Keratinocyte (primary cell): ENCODE results near the gene RNF144A. TPM values are rescaled to one million over a fixed set of nuclear protein-coding genes. Genes with fewer than 3 reads are reported as not detected.

Experiments
- DNase-seq: peaks from one replicate; pipeline ENCODE4 v3.0.0-alpha.2; 2011; ENCODE audit warnings: low read depth, missing footprints, low spot score
- FAIRE-seq: peaks from 2 replicates; lab custom pipeline; 2011; peaks lifted over from hg19 to GRCh38; lab: Jason Lieb, UNC
- H2AFZ ChIP-seq: 2 replicates; pipeline ENCODE4 v1.6.0; 2012; ENCODE audit warnings: low read length, control low read depth, inconsistent platforms; ENCODE audit not compliant: control insufficient read depth
- H3K27ac ChIP-seq: 2 replicates; pipeline ENCODE4 v1.5.1; 2011; ENCODE audit warnings: low read length; ENCODE audit not compliant: control insufficient read depth, insufficient read depth
- H3K27me3 ChIP-seq: 3 replicates; pipeline ENCODE4 v1.6.0; 2011; ENCODE audit warnings: low read length; ENCODE audit not compliant: control insufficient read depth, insufficient read depth; ENCODE audit errors: extremely low read depth
- H3K36me3 ChIP-seq, 2 experiments: 2 replicates in 1 of 2; 3 replicates in 1 of 2; pipeline ENCODE4 v1.5.1; 2011; ENCODE audit warnings: low read length in 2 of 2, mild to moderate bottlenecking in 1 of 2; ENCODE audit not compliant: control insufficient read depth in 2 of 2, insufficient read depth in 2 of 2; ENCODE audit errors: extremely low read depth in 1 of 2
- H3K4me1 ChIP-seq: 3 replicates; pipeline ENCODE4 v1.5.1; 2011; ENCODE audit warnings: low read length; ENCODE audit not compliant: control insufficient read depth, insufficient read depth; ENCODE audit errors: extremely low read depth
- H3K4me2 ChIP-seq: 3 replicates; pipeline ENCODE4 v1.6.0; 2011; ENCODE audit warnings: low read depth, low read length; ENCODE audit not compliant: control insufficient read depth, insufficient read depth; ENCODE audit errors: extremely low read depth
- H3K4me3 ChIP-seq, 3 experiments: fragments of 200-600 bp in 1 of 3; sonication (generic) in 1 of 3; 2 replicates in 2 of 3; 3 replicates in 1 of 3; pipeline ENCODE4 v1.5.1; 2011 to 2016; ENCODE audit warnings: low read length in 3 of 3, mild to moderate bottlenecking in 3 of 3, control low read depth in 2 of 3, inconsistent platforms in 1 of 3, low read depth in 1 of 3, mixed read lengths in 1 of 3, mixed run types in 1 of 3, moderate library complexity in 1 of 3; ENCODE audit not compliant: control insufficient read depth in 2 of 3, insufficient read depth in 2 of 3; ENCODE audit errors: extremely low read depth in 1 of 3
- H3K79me2 ChIP-seq: 2 replicates; pipeline ENCODE4 v1.6.0; 2012; ENCODE audit warnings: low read length; ENCODE audit not compliant: control insufficient read depth, insufficient read depth
- H3K9ac ChIP-seq: 3 replicates; pipeline ENCODE4 v1.6.0; 2011; ENCODE audit warnings: low read length; ENCODE audit not compliant: control insufficient read depth, insufficient read depth; ENCODE audit errors: extremely low read depth
- H3K9me1 ChIP-seq: 3 replicates; pipeline ENCODE4 v1.6.0; 2011; ENCODE audit warnings: low read length; ENCODE audit not compliant: control insufficient read depth, insufficient read depth; ENCODE audit errors: extremely low read depth
- H3K9me3 ChIP-seq: 2 replicates; pipeline ENCODE4 v1.5.1; 2012; ENCODE audit warnings: low read depth, low read length; ENCODE audit not compliant: control insufficient read depth
- H4K20me1 ChIP-seq: 3 replicates; pipeline ENCODE4 v1.6.0; 2011; ENCODE audit warnings: low read length; ENCODE audit not compliant: control insufficient read depth, insufficient read depth; ENCODE audit errors: extremely low read depth
- EZH2 ChIP-seq: IDR thresholded peaks from one replicate; pipeline ENCODE4 v1.6.1; 2012; ENCODE audit warnings: inconsistent platforms, mild to moderate bottlenecking, low read length, moderate library complexity
- dilution Hi-C: fragments of 300-500 bp; cut with MboI; formaldehyde crosslinking; loops from one replicate; pipeline ENCODE4 v1.7.0; 2020; ENCODE audit warnings: low sequenced_read_pairs; ENCODE audit not compliant: extremely low pct_ligation_motif_present
- polyA plus RNA-seq, 5 experiments: library from polyadenylated mRNA; depleted of rRNA in 3 of 5; stranded (reverse) in 3 of 5; stranded (forward) in 1 of 5; unstranded in 1 of 5; fragments of >200 nt; gene quantifications; 1 replicate in 1 of 5; 2 replicates in 3 of 5; 3 replicates in 1 of 5; pipeline versions ENCODE4 v1.2.1 to v1.2.3, GENCODE V29; 2011 to 2012; ENCODE audit warnings: missing spikeins in 2 of 5, low read depth in 1 of 5, low replicate concordance in 1 of 5
- TF ChIP-seq, protein P1 (sequence below), 3 experiments: IDR thresholded peaks in 1 of 3; conservative IDR thresholded peaks in 1 of 3; optimal IDR thresholded peaks in 1 of 3; 2 replicates in 2 of 3; 3 replicates in 1 of 3; pipeline versions ENCODE3 to v1.5.1; 2011; ENCODE audit warnings: low read length in 3 of 3, mild to moderate bottlenecking in 3 of 3, moderate library complexity in 2 of 3, control low read depth in 1 of 3, inconsistent platforms in 1 of 3; ENCODE audit not compliant: insufficient read depth in 2 of 3; ENCODE audit errors: extremely low read depth in 1 of 3

RNF144A gene
- polyA plus RNA-seq, 1 donor (not counting 4 experiments of a cell fraction or from before 2014, with no cell fraction given): 1.4 TPM

DNA sequence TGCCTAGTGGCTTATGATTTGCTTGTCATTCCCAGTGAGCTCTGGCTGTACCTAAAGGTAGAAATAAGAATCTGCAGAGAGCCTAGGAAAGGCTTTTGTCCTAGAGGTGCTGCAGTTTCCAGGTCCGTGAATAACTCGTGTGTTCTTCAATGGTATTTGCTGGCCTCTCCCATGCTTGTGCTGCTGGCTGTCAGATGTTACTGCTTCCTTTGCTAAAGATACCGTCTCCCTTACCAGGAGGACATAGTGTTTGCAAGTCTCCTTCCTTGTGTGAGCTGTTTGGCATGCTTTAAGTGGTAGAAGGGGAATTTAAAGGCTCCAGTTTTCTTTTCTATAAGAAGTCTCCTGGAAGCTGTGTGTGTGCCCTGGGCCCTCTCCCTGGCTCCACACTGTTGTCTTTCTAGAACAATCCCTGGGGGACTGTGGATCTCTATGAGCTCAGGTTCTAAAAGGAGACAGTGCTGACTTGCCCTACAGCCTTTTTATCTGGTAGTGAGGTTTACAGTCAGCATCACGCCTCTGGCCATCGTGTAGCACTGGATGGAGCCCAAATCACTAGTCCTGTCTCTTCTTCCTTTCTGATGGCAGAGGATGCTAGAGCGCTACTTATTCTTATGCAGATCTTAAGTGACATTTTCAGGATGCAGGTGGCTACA, 65.8 kb downstream of the RNF144A start:
- dilution Hi-C loops: no loop called here

DNA sequence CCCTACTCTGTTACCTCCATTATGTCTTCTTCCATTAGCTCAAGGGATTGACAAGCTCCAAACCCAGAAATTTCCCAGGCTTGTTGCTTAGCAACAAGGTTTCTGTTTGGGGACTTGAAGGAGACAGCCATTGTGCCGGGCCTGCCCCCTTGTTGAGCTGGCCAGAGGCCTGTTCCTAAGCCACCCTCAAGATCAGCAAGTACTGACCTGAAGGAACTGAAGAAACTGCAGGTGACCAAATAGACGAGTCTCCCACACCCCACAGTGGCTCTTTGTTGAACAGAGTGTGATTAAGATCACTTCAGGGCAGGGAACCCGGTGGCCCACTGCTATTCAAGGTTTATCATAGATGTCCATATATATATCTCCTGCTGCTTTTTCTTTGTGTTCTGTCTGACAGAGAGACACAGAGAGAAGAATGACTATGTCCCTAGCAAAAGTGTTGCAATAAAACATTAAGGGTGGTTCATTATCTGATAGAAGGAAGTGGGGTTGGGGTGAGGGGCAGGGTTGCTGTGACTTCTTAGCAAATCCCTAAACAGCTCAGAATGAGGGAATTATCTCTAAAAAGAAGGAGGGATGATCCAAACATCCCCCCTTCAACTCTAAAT, 69.2 kb downstream of the RNF144A start:
- no peaks in the 10 kb centered on the region for H3K9me3 ChIP-seq
- H2AFZ ChIP-seq: no peak overlapping the region
- no peak overlapping the region for H3K4me3 ChIP-seq
- H3K27ac ChIP-seq: no peak overlapping the region
- H3K9ac ChIP-seq: no peak overlapping the region
- H3K27me3 ChIP-seq: no peaks in the 10 kb centered on the region
- H3K36me3 ChIP-seq: no peaks in the 10 kb centered on the region
- no peaks in the 10 kb centered on the region for H3K4me1 ChIP-seq
- H4K20me1 ChIP-seq: no peaks in the 10 kb centered on the region
- DNase-seq (no peak), FAIRE-seq (no peak)
- TF ChIP-seq, protein P1, sequence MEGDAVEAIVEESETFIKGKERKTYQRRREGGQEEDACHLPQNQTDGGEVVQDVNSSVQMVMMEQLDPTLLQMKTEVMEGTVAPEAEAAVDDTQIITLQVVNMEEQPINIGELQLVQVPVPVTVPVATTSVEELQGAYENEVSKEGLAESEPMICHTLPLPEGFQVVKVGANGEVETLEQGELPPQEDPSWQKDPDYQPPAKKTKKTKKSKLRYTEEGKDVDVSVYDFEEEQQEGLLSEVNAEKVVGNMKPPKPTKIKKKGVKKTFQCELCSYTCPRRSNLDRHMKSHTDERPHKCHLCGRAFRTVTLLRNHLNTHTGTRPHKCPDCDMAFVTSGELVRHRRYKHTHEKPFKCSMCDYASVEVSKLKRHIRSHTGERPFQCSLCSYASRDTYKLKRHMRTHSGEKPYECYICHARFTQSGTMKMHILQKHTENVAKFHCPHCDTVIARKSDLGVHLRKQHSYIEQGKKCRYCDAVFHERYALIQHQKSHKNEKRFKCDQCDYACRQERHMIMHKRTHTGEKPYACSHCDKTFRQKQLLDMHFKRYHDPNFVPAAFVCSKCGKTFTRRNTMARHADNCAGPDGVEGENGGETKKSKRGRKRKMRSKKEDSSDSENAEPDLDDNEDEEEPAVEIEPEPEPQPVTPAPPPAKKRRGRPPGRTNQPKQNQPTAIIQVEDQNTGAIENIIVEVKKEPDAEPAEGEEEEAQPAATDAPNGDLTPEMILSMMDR (optimal IDR thresholded peaks at IDR 0.05 in 1 of 3, IDR thresholded peaks at IDR 0.05 in 1 of 3, conservative IDR thresholded peaks at IDR 0.05 in 1 of 3; ENCODE audit: extremely low read depth in 1 of 3, insufficient read depth in 2 of 3, low read length in 3 of 3): no peak
- TF ChIP-seq EZH2: no peak
- no peak overlapping the region for H3K4me2 ChIP-seq
- H3K79me2 ChIP-seq: no peaks in the 10 kb centered on the region
- no peaks in the 10 kb centered on the region for H3K9me1 ChIP-seq
- dilution Hi-C loops: no loop called here

More for the DNA sequence above, 65.8 kb downstream of the RNF144A start:
- no peak overlapping the region for H2AFZ ChIP-seq
- DNase-seq: no peak
- no peaks in the 10 kb centered on the region for H4K20me1 ChIP-seq
- no peaks in the 10 kb centered on the region for H3K9me1 ChIP-seq
- no peak for FAIRE-seq
- no peaks in the 10 kb centered on the region for H3K27me3 ChIP-seq
- no peak overlapping the region for H3K9ac ChIP-seq
- H3K4me3 ChIP-seq: no peak overlapping the region
- TF ChIP-seq EZH2: no peak
- TF ChIP-seq, protein P1 (optimal IDR thresholded peaks at IDR 0.05 in 1 of 3, IDR thresholded peaks at IDR 0.05 in 1 of 3, conservative IDR thresholded peaks at IDR 0.05 in 1 of 3; ENCODE audit: extremely low read depth in 1 of 3, insufficient read depth in 2 of 3, low read length in 3 of 3): no peak
- H3K79me2 ChIP-seq: no peaks in the 10 kb centered on the region
- no peaks in the 10 kb centered on the region for H3K36me3 ChIP-seq
- H3K4me1 ChIP-seq: no peaks in the 10 kb centered on the region
- no peak overlapping the region for H3K27ac ChIP-seq
- no peaks in the 10 kb centered on the region for H3K9me3 ChIP-seq
- H3K4me2 ChIP-seq: no peak overlapping the region
